HL-60 (cell line): ENCODE results near the gene NEDD4L.

ENCODE experiments used
- DNase-seq, 2 experiments: peaks; one replicate each; pipeline ENCODE4 v3.0.0-alpha.2; 2010 to 2020; ENCODE audit warnings: low read depth in 1 of 2, low spot score in 1 of 2
- H3K27ac ChIP-seq: fragments of 250-450 bp; sonication (Bioruptor Pico); replicated peaks from 2 replicates; pipeline ENCODE4 v1.5.1; 2020; ENCODE audit warnings: mild to moderate bottlenecking, moderate library complexity
- H3K27me3 ChIP-seq: fragments of 250-450 bp; sonication (Bioruptor Pico); 2 replicates; pipeline ENCODE4 v1.5.1; 2021; ENCODE audit warnings: mild to moderate bottlenecking, moderate library complexity; ENCODE audit not compliant: insufficient read depth, poor library complexity, severe bottlenecking
- H3K4me3 ChIP-seq: replicated peaks from 2 replicates; pipeline ENCODE4 v1.5.1; 2011; ENCODE audit warnings: mild to moderate bottlenecking, control low read depth, low read length; ENCODE audit not compliant: insufficient read depth
- CTCF ChIP-seq: IDR thresholded peaks from one replicate; pipeline ENCODE4 v1.5.1; 2011; ENCODE audit warnings: low read length, control low read depth, inconsistent platforms; ENCODE audit not compliant: insufficient read depth
- GABPA ChIP-seq: IDR thresholded peaks from 2 replicates; pipeline ENCODE4 v1.6.1; 2012; ENCODE audit warnings: low read depth
- POLR2AphosphoS5 ChIP-seq: IDR thresholded peaks from 2 replicates; pipeline ENCODE4 v1.6.1; 2012; ENCODE audit warnings: low read depth
- REST ChIP-seq: IDR thresholded peaks from 2 replicates; pipeline ENCODE4 v1.6.1; 2012; ENCODE audit warnings: low read depth; ENCODE audit not compliant: insufficient replicate concordance
- SPI1 ChIP-seq: IDR thresholded peaks from 2 replicates; pipeline ENCODE4 v1.6.1; 2012; ENCODE audit warnings: low read depth, mild to moderate bottlenecking, borderline replicate concordance

NEDD4L gene

DNA sequence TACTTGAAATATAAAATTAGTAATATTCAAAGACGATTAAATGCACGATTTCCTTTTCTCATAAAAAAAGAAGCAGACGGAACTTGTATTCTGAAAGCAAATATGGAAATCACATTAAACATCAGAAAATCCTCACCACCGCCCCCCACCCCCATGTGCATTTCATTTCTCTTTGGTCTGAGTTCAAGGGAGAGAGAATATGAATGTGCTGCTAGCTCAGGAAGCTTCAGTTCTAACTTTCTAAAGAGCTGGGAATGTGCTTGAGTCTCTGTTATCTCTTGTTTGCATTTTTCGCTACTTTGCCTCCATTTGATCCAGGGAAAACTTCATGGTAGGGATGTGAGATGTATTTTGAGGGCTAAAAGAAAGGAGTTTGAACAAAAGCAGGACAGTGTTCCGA lies 143.6 kb downstream of the NEDD4L start:
- no peak for DNase-seq
- H3K27me3 ChIP-seq, result peaks cover 10% of the 10 kb centered on the region
- no peak overlapping the region for H3K27ac ChIP-seq
- TF ChIP-seq SPI1 (no peak), REST (no peak), CTCF (no peak), POLR2AphosphoS5 (no peak), GABPA (no peak)
- no peak overlapping the region for H3K4me3 ChIP-seq

- H3K27me3 ChIP-seq, result peaks cover 16% of the 10 kb centered on the region
- no peak for DNase-seq
- no peak overlapping the region for H3K27ac ChIP-seq
- H3K4me3 ChIP-seq, result no peak overlapping the region
- TF ChIP-seq SPI1 (no peak), POLR2AphosphoS5 (no peak), CTCF (no peak), REST (no peak), GABPA (no peak)
Measured at GRCh38 chr18:58188996-58189395, 145.0 kb downstream of the NEDD4L start.

GRCh38 chr18:58190842-58191530 lies 147.0 kb downstream of the NEDD4L start:
- no peak for DNase-seq

More at GRCh38 chr18:58190842-58191530, 147.0 kb downstream of the NEDD4L start:
- H3K27ac ChIP-seq, result no peak overlapping the region
- H3K4me3 ChIP-seq, result no peak overlapping the region
- TF ChIP-seq REST (no peak), POLR2AphosphoS5 (no peak), CTCF (no peak), GABPA (no peak), SPI1 (no peak)
- H3K27me3 ChIP-seq, result peaks cover 32% of the 10 kb centered on the region
